Measurements from ENCODE around the gene LLGL1.
A peak's percentile ranks its signal among the peaks of the same experiment; 100 is the strongest.

Gene LLGL1

DNA sequence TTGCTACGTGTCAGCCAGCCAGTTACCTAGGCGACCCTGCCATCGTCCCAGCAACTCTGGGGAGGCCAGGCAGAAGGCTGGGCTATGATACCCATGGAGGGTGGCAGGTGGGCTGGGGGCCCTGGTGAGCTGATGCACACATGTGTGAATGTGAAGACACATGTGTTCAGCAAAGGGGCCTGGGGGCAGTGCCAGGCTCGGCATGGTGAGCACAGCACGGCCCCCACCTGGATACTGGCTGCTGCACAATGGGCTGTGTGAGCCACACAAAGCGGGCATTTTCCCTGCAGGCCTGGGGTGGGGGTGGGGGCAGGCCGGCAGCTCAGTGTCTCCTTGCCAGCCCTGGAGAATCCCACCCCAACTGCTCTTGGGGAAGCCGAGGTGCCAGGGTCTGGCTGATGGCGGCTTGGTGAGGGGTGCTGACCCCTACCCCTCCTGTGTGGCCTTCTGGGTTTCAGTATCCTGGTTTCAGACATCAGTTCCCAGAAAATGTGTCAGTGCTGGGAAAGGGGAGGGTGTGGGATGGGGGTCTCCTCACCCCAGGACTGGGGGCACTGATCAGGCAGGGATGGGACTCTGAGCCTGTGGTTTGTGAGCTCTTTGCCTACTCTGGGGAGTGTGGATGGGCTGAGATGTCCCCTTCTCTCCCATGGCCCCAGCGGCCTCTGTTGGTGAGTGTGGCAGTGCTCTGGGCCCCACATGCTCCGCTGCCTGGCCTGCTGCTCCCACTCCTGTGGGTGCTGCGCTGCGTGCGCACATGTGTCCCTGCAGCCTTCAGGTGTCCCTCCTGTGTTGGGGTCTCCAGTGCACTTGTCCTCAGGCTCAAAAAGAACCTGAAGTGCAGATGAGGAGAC, 5.1 kb downstream of the LLGL1 start:
- DNase-seq, result no peak

- DNase-seq, result no peak
These were observed 5.7 kb downstream of the LLGL1 start for GRCh38 chr17:18231164-18231563.

- DNase-seq, result no peak
These were observed 8.5 kb downstream of the LLGL1 start for GRCh38 chr17:18233803-18234518.

GRCh38 chr17:18234853-18235380, 9.5 kb downstream of the LLGL1 start:
- no peak for DNase-seq

GRCh38 chr17:18235743-18236256, 10.4 kb downstream of the LLGL1 start:
- DNase-seq, result no peak

- DNase-seq, result no peak
These were observed 11.1 kb downstream of the LLGL1 start for GRCh38 chr17:18236494-18236893.

- DNase-seq, result no peak
These were observed 12.0 kb downstream of the LLGL1 start for GRCh38 chr17:18237461-18237860.

- DNase-seq, result no peak
These were observed 12.9 kb downstream of the LLGL1 start for GRCh38 chr17:18238299-18238698.

GRCh38 chr17:18240449-18240848, 15.0 kb downstream of the LLGL1 start:
- no peak for DNase-seq

DNA sequence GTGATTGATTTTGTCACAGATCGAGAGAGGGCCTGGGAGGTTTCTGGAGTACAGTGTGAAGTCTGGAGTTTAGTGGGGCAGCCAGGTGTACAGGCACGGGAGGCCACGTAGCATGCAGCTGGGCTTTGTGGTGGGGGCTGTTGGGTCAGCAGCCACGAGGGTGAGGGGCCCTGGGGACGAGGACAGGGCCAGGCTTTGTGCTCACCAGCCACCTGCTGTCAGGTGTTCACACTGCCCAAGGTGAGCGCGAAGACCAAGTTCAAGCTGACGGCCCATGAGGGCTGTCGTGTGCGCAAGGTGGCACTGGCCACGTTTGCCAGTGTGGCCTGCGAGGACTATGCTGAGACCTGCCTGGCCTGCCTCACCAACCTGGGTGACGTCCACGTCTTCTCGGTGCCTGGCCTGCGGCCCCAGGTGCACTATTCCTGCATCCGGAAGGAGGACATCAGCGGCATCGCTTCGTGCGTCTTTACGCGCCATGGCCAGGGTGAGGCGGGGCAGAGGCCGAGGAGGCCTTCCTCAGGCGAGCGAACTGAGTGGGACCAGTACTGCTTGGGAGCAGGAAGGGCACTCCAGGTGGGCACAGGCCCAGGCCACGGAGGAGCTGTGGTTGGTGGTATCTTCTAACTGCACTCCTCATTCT, 15.9 kb downstream of the LLGL1 start:
- no peak for DNase-seq

DNA sequence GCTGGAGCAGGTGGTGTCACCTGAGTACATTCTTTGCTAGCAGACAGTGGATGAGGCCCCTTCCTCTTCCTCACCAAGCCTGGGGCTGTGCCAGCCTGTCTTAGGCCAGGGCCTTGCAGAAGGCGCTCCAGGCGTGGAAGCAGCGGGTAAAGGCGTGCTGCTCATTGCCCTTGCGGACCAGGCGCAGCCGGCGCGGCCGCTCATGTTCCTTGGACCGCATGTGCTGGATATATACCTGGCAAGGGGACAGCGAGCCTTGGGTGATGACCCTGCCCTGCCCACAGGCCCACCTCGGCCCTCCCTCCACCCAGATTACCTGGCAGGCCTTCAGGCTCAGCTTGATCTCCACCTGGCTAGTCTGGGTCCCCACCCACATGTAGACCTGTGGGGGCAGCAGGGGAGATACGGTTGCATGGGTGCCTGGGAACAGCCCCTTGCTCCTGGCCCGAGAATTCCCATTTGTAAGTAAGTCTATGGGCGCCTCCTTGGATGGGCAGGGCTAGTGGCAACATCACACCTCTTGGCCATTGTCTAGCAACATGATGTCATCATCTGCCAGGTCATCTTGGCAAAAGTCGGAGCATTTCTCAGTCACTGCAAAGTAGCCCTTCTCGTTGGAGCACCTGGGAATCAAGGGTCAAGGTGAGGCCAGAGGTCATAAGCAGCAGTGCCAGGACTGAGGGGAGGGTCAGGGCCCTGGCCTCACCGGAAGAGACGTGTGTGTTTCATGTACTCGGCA, 19.8 kb downstream of the LLGL1 start:
- no peak for DNase-seq

DNA sequence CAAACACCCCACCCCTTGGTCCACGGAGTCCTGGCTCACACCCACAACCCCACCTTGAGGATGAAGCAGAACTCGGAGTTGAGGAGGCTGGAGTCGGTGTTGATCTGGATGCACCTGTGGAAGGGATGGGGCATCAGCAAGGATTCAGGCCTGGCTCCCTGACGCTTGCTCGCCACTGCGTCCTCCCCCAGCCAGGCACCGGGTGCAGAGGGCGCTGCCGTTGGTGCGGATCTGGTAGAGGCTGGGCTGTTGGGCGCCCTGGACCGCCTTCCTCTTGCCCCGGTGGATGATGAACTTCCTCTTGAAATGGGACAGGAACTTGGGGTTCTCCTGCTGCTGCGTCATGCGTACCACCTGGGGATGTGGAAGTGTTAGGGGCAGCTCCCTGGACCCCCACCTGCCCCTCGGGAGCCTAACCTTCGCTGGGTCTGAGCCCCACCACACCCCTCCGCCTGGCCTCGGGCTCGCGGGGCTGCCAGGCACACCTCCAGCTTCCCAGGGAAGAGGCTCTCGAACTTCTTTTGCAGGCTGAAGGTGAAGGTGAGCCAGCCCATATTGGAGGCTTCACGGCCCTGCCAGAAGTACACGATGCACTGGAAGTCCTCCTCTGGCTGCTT, 20.8 kb downstream of the LLGL1 start:
- DNase-seq, result no peak

DNA sequence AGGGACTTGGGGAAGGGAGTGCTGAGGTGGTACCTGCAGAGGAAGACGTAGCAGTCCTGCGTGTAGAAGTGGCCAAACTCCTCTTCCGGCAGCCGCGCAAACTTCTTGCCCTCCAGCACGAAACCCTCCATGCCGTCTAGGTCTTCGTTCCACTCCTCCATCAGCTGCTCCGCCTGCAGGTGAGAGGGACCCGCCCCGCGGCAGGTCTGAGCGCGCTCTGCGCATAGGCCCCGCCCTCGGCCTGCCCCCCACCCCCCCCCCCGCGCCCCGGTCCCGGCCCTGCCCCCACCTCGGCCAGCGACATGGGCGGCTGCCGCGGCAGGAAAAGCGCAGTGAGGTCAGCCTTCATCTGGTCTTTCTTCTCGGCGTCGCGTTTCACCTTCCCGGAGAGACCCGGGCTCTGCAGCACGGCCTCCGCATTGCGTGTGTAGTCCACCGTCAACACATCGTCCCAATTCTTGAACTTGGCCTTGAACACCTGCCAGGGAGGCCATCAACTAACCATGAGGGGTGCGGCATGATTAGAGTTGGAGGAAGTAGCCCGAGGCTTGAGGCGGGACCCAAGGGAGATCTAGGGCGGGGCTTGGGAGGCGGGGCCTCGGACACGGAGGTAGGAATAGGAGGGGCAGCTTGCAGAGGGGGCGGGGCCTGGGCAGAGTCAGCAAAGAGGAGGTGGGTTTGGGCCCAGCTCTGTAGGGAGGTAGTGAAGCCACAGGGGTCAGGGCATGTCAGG, 21.6 kb downstream of the LLGL1 start:
- no peak for DNase-seq

- DNase-seq, result no peak
These were observed 22.2 kb downstream of the LLGL1 start for GRCh38 chr17:18247613-18248001.

- peak; percentile 11 to 36 for DNase-seq
These were observed 22.9 kb downstream of the LLGL1 start for GRCh38 chr17:18248300-18248731.

DNA sequence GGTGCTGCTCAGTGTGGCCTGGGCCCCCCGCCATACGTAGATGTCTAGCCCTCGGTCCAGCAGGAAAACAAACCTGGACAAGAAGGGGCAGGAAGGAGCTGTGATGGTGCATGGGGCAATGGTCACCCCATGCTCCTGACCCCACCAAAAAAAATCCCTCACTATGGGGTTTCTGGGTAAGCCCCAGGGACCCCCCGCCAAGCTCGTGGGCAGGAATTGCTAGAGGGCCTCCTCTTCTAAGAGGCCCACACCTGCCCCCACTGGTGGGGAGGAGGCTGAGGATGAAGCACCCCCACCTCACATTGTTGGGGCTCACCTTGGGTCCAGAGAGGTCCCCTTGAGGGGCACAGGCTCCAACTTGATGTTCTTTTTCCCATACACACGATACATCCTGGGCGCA, 23.4 kb downstream of the LLGL1 start:
- DNase-seq, result no peak

DNA sequence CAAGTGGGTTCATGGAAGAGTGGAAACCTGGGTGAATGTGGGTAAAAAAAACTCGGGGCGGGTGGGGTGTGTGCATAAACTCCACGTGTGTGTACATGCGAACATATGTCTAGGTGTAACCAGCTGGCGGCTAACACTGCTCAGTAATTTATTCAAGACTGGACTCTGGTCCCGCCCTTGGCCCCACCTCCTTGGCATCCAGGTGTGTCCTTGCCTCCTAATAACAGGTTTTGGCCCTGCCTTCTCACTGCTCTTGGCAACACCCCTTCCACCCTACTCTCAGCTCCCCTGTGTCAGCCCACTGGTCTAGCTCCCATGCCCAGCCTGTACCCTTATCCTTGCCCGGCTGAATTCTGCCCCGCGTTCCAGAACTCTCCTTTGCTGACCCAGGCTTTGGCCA, 24.8 kb downstream of the LLGL1 start:
- no peak for DNase-seq

DNA sequence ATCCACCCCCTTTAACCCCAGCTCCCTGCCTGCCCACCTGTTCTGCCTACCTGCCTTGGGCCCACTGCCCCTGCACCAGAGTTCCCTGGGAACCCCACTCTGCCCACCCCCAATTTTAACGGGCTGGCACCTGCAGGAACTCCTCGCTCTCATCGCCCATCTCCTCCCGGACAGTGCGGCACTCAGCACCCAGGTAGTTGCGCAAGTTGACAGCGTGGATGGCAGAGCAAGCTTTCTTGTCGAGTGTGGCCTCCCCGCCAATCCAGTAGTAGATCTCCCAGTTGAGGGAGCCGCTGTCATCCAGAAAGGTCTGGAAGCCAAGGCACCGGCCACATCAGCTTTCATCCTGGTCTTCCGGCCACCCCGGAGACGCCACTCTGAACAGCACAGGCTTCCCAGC, 25.3 kb downstream of the LLGL1 start:
- DNase-seq, result no peak

- DNase-seq, result no peak
These were observed 25.8 kb downstream of the LLGL1 start for GRCh38 chr17:18251204-18251603.

GRCh38 chr17:18252160-18252559, 26.7 kb downstream of the LLGL1 start:
- no peak for DNase-seq

GRCh38 chr17:18253187-18253884, 27.9 kb downstream of the LLGL1 start:
- DNase-seq, result no peak
